ENCODE data around the gene STIL. TPM values are rescaled to one million over a fixed set of nuclear protein-coding genes. Genes with fewer than 3 reads are reported as not detected.

Gene STIL
- total and polyA plus RNA-seq, 2 donors (not counting 3 experiments of a cell fraction or from before 2014, with no cell fraction given), result 10.3 to 28.1 TPM

GRCh38 chr1:47309427-47309826 lies 4.5 kb downstream of the STIL start:
- H2AFZ ChIP-seq (ENCODE audit: low read depth, low read length), result no peak overlapping the region
- H3K9ac ChIP-seq (replicated peaks; ENCODE audit: extremely low read depth, insufficient read depth, low read length), result no peak overlapping the region
- H3K27me3 ChIP-seq (ENCODE audit: control insufficient read depth in 2 of 2, insufficient read depth in 2 of 2, low read length in 2 of 2), result no peaks in the 10 kb centered on the region
- ChIA-PET POLR2A (no interaction called here), CTCF (interaction anchor here (0.9 to 1.6 kb wide), 4 partner anchors 24 to 130 kb away, joined by 3 to 7 read pairs (median 3); partner anchors contain the start of gene CMPK1)
- dilution Hi-C loops (cut with MboI; ENCODE audit: extremely low pct_ligation_motif_present, low sequenced_read_pairs), result no loop called here
- no peak overlapping the region for H3K4me2 ChIP-seq (ENCODE audit: insufficient read depth, low read length)
- intact Hi-C loops (cut with micrococcal nuclease), result no loop called here
- BruUV-seq (replicated peaks), result no TSS peak
- no peaks in the 10 kb centered on the region for H3K9me1 ChIP-seq (replicated peaks; ENCODE audit: control insufficient read depth, extremely low read depth, insufficient read depth, low read length)
- DNase-seq (ENCODE audit: low read depth, low spot score) (no peak), FAIRE-seq (no peak)
- peaks cover 60% of the 10 kb centered on the region for H3K79me2 ChIP-seq (ENCODE audit: control insufficient read depth, insufficient read depth, low read length)
- H3K9me3 ChIP-seq (replicated peaks; ENCODE audit: control insufficient read depth, insufficient read depth, low read length), result no peaks in the 10 kb centered on the region
- no peak overlapping the region for H3K27ac ChIP-seq (ENCODE audit: insufficient read depth, low read depth, low read length)
- peaks cover 0 to 7% of the 10 kb centered on the region in 2 experiments for H3K36me3 ChIP-seq (ENCODE audit: control insufficient read depth in 2 of 2, extremely low read depth in 1 of 2, insufficient read depth in 2 of 2, low read length in 2 of 2)
- no peaks in the 10 kb centered on the region for H4K20me1 ChIP-seq (replicated peaks; ENCODE audit: control insufficient read depth, extremely low read depth, insufficient read depth, low read length)
- no peak overlapping the region for H3K4me3 ChIP-seq (replicated peaks in 1 of 3; ENCODE audit: insufficient read depth in 1 of 3, low read depth in 1 of 3, low read length in 3 of 3)
- peaks cover 10% of the 10 kb centered on the region for H3K4me1 ChIP-seq (ENCODE audit: control insufficient read depth, extremely low read depth, insufficient read depth, low read length)
- TF ChIP-seq JUN (IDR thresholded peaks at IDR 0.05; ENCODE audit: borderline replicate concordance, insufficient read depth, insufficient read length, low read depth) (no peak), POLR2AphosphoS5 (IDR thresholded peaks at IDR 0.05; ENCODE audit: insufficient read depth, low read depth, low read length) (no peak), EZH2 (IDR thresholded peaks at IDR 0.05; ENCODE audit: borderline replicate concordance, low read depth, low read length, severe bottlenecking) (no peak), CTCF (IDR thresholded peaks at IDR 0.05; ENCODE audit: extremely low read depth in 1 of 2, insufficient read depth in 1 of 2, low read depth in 1 of 2, low read length in 2 of 2) (no peak), GATA2 (IDR thresholded peaks at IDR 0.05; ENCODE audit: insufficient read depth, insufficient read length, low read depth, low read length) (no peak)

- H2AFZ ChIP-seq (ENCODE audit: low read depth, low read length), result no peak overlapping the region
- peaks cover 0 to 31% of the 10 kb centered on the region in 2 experiments for H3K36me3 ChIP-seq (ENCODE audit: control insufficient read depth in 2 of 2, extremely low read depth in 1 of 2, insufficient read depth in 2 of 2, low read length in 2 of 2)
- FAIRE-seq, result no peak
- no peak overlapping the region for H3K9ac ChIP-seq (replicated peaks; ENCODE audit: extremely low read depth, insufficient read depth, low read length)
- intact Hi-C loops (cut with micrococcal nuclease) (no loop called here), dilution Hi-C loops (cut with MboI; ENCODE audit: extremely low pct_ligation_motif_present, low sequenced_read_pairs) (no loop called here)
- TF ChIP-seq, protein P1, sequence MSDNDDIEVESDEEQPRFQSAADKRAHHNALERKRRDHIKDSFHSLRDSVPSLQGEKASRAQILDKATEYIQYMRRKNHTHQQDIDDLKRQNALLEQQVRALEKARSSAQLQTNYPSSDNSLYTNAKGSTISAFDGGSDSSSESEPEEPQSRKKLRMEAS (IDR thresholded peaks at IDR 0.05; ENCODE audit: insufficient read depth, insufficient read length), result no peak
- no peak for TF ChIP-seq GATA2 (IDR thresholded peaks at IDR 0.05; ENCODE audit: insufficient read depth, insufficient read length, low read depth, low read length)
- no peak for TF ChIP-seq CTCF (IDR thresholded peaks at IDR 0.05; ENCODE audit: extremely low read depth in 1 of 2, insufficient read depth in 1 of 2, low read depth in 1 of 2, low read length in 2 of 2)
- no peak for TF ChIP-seq JUN (IDR thresholded peaks at IDR 0.05; ENCODE audit: borderline replicate concordance, insufficient read depth, insufficient read length, low read depth)
- no peak for TF ChIP-seq EZH2 (IDR thresholded peaks at IDR 0.05; ENCODE audit: borderline replicate concordance, low read depth, low read length, severe bottlenecking)
- TF ChIP-seq MYC (IDR thresholded peaks at IDR 0.05; ENCODE audit: low read depth, low read length), result no peak
- TF ChIP-seq POLR2AphosphoS5 (IDR thresholded peaks at IDR 0.05; ENCODE audit: insufficient read depth, low read depth, low read length), result no peak
- no peak for TF ChIP-seq FOS (IDR thresholded peaks at IDR 0.05; ENCODE audit: borderline replicate concordance, insufficient read depth, low read length)
- TF ChIP-seq POLR2A (IDR thresholded peaks at IDR 0.05; ENCODE audit: low read depth, low read length), result no peak
- H3K4me1 ChIP-seq (ENCODE audit: control insufficient read depth, extremely low read depth, insufficient read depth, low read length), result no peaks in the 10 kb centered on the region
- no peaks in the 10 kb centered on the region for H3K9me3 ChIP-seq (replicated peaks; ENCODE audit: control insufficient read depth, insufficient read depth, low read length)
- H3K79me2 ChIP-seq (ENCODE audit: control insufficient read depth, insufficient read depth, low read length), result peaks cover 13% of the 10 kb centered on the region
- no peak overlapping the region for H3K4me2 ChIP-seq (ENCODE audit: insufficient read depth, low read length)
- no peak for DNase-seq (ENCODE audit: low read depth, low spot score)
- ChIA-PET POLR2A (no interaction called here), CTCF (no interaction called here)
- no peaks in the 10 kb centered on the region for H3K9me1 ChIP-seq (replicated peaks; ENCODE audit: control insufficient read depth, extremely low read depth, insufficient read depth, low read length)
- no peaks in the 10 kb centered on the region for H4K20me1 ChIP-seq (replicated peaks; ENCODE audit: control insufficient read depth, extremely low read depth, insufficient read depth, low read length)
- no TSS peak for BruUV-seq (replicated peaks)
- H3K27me3 ChIP-seq (ENCODE audit: control insufficient read depth in 2 of 2, insufficient read depth in 2 of 2, low read length in 2 of 2), result no peaks in the 10 kb centered on the region
- H3K4me3 ChIP-seq (replicated peaks in 1 of 3; ENCODE audit: insufficient read depth in 1 of 3, low read depth in 1 of 3, low read length in 3 of 3), result no peak overlapping the region
- no peak overlapping the region for H3K27ac ChIP-seq (ENCODE audit: insufficient read depth, low read depth, low read length)
Measured at GRCh38 chr1:47302472-47302871, 11.5 kb downstream of the STIL start.
